ENCODE results near the gene TRRAP.
"Not testable (repeated sequence)": the region's sequence is repeated elsewhere in the genome, so short reads cannot be mapped to it uniquely, and the experiment has no call there.

Gene TRRAP

GRCh38 chr7:99040104-99040958, 162.0 kb downstream of the TRRAP start:
- in situ Hi-C loops (cut with MboI; ENCODE audit: low sequenced_read_pairs): loop anchor here (5.0 kb wide), 1 partner anchor 272 kb away; no protein-coding TSS in a partner anchor

DNA sequence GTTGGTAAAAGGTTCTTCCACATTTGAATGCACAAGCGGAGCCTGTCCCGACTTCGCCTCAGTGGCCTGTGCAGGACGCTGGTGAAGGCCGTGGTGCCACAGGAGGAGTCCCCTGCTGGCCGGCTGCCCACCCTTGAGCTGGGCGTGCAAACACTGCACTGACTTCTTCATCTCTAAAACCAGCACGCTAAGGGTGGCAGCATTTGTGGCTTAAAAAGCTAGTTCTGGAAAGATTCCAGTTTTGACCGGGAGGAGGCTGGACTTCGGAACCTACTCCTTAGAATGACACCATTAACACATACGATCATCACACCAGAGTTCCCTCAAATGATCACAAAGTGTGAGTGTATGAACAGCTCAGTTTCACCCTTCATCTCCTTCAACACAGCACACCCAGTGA, 163.2 kb downstream of the TRRAP start:
- in situ Hi-C loops (cut with MboI; ENCODE audit: low sequenced_read_pairs): loop anchor here (5.0 kb wide), 1 partner anchor 271 kb away; no protein-coding TSS in a partner anchor

- in situ Hi-C loops (cut with MboI; ENCODE audit: low sequenced_read_pairs): loop anchor here (5.0 kb wide), 1 partner anchor 269 kb away; no protein-coding TSS in a partner anchor
Measured at GRCh38 chr7:99042957-99043356, 164.6 kb downstream of the TRRAP start.

GRCh38 chr7:99044858-99045257, 166.5 kb downstream of the TRRAP start:
- in situ Hi-C loops (cut with MboI; ENCODE audit: low sequenced_read_pairs): loop anchor here (5.0 kb wide), 1 partner anchor 267 kb away; no protein-coding TSS in a partner anchor

DNA sequence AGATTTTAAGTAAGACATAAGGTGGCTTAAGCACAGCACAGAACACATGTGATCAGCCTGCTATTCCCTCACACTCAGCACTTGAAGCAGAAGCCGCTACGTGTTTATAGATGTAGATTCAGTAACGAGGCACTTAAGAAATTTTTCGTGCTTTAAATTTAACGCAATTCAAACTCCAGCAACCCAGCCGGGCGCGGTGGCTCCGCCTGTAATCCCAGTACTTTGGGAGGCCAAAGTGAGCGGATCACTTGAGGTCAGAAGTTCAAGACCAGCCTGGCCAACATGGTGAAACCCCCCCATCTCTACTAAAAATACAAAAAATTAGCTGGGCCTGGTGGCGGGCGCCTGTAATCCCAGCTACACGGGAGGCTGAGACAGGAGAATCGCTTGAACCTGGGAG, 167.9 kb downstream of the TRRAP start:
- in situ Hi-C loops (cut with MboI; ENCODE audit: low sequenced_read_pairs): not testable (repeated sequence)

DNA sequence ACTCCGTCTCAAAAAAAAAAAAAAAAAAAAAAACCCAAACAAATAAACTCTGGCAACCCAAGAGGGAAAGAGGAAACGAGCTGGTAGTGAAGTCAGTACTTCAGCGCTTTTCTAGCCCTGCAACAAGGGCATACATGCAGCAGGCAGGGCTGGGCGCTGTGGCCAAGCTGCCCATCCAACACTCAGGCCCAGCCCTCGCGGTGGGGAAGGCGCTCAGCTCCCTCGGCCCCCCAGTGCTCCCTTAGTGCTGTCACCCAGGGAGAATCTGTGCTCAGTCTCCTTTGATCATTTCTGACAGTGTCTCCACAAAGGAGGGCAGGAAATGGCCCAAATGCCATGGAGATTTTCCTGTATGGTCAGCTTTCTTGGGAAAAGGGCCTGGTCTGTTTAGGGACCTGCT, 168.4 kb downstream of the TRRAP start:
- in situ Hi-C loops (cut with MboI; ENCODE audit: low sequenced_read_pairs): no loop called here

DNA sequence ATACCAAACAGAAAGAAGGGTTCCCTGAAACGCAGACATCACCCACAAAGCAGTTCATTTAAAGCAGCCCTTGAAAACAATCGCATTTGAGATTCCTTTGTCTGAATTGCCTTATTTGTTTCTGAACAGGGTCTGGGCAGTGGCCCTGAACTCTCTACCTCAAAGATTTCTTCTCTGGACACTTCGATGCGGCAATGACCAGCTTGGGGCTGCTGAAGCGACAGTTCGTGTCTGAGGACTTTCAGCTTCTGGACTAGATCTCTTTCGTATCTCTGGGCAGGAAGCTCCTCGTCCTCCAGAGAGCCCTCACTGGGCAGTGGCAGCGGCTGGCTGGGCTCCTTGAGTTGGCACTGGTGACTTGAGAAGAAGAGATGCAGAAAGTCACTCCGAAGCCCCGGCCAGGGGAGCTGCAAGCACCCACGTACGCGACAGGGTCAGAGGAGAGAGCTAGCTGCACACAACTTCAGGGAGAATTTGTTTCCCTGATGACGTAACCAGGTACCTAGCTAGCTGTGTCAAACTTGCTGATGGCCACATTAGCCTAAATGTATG, 169.3 kb downstream of the TRRAP start:
- in situ Hi-C loops (cut with MboI; ENCODE audit: low sequenced_read_pairs): no loop called here

DNA sequence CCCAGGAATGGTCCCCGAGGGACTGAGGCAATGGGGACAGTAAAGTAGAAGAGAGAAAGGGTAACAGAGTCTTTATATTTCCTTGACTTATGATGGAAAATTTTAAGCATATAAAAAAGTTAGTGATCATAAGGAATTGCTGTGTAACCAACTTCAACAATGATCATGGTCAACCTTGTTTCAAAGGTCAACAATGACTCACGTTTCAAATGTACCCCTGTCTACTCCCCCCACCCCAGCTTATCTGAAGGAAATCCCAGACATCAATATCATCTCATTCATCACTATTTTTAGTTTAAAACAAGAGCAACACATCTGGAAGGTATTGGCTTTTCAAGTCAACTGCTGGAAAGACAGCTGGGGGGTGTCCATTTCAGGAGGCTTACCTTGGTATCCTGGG, 172.6 kb downstream of the TRRAP start:
- in situ Hi-C loops (cut with MboI; ENCODE audit: low sequenced_read_pairs): no loop called here

- in situ Hi-C loops (cut with MboI; ENCODE audit: low sequenced_read_pairs): no loop called here
Measured at GRCh38 chr7:99054781-99055180, 176.4 kb downstream of the TRRAP start.

DNA sequence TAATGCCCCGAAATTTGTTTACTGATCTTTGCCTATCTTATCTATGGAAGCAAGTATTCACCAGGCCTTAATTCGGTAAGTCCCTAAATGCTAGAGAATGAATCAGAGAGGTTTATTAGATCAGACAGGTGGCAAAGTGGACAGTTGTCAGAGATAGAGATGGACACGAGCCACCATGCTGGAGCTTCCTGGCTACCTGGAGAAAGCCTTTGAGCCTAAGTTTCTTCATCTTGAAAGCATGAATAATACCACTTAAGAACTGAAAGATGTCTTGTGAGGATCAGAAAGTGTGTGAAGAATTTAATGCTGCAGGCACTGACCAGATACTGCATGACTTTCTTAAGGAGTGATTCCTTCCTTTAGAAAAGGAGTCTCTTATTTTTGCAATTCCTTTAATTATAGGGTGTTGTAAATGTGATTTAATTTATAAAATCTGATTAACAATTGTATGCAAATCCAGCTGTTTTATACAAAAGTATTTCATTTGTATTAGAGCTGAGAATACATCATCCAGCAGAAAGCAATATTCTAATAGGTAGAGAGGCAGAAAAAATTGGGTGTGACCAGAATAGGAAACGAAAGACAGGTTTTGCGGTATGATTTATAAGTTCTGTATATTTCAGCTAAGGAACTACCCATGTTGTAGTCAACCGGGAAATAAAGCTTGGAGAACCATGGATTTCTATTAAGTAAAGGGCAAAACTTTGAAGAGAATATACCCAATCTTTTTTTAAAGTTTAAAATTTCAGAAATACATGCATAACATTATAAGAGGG, 182.9 kb downstream of the TRRAP start:
- in situ Hi-C loops (cut with MboI; ENCODE audit: low sequenced_read_pairs): no loop called here
